GM23338 (cell line): ENCODE data around the gene DCPS. TPM values are rescaled to one million over a fixed set of nuclear protein-coding genes. Genes with fewer than 3 reads are reported as not detected.

ENCODE experiments used
- ATAC-seq: fragments of 200-7000 bp; cut with Tn5 transposase; 3 replicates; pipeline ENCODE4 v1.9.1; 2020
- DNase-seq: peaks from one replicate; pipeline ENCODE4 v3.0.0-alpha.2; 2015; ENCODE audit warnings: low spot score
- H2AFZ ChIP-seq: fragments of 200-600 bp; sonication (generic); 2 replicates; pipeline ENCODE4 v1.8.0; 2016; ENCODE audit warnings: antibody characterized with exemption, mild to moderate bottlenecking, moderate library complexity
- H3F3A ChIP-seq: fragments of 200-600 bp; sonication (generic); replicated peaks from 2 replicates; pipeline ENCODE4 v1.8.0; 2017; ENCODE audit warnings: antibody characterized with exemption, mixed run types, low read depth
- H3K27ac ChIP-seq: fragments of 200-600 bp; sonication (generic); 2 replicates; pipeline ENCODE4 v1.6.1; 2016; ENCODE audit warnings: low read depth
- H3K27me3 ChIP-seq: fragments of 200-600 bp; sonication (generic); 2 replicates; pipeline ENCODE4 v1.8.0; 2016; ENCODE audit warnings: mild to moderate bottlenecking, mixed run types, moderate library complexity; ENCODE audit not compliant: insufficient read depth
- H3K36me3 ChIP-seq: fragments of 200-600 bp; sonication (generic); 2 replicates; pipeline ENCODE4 v1.8.0; 2016; ENCODE audit warnings: mild to moderate bottlenecking; ENCODE audit not compliant: insufficient read depth
- H3K4me1 ChIP-seq: fragments of 200-600 bp; sonication (generic); 2 replicates; pipeline ENCODE4 v1.8.0; 2016; ENCODE audit warnings: mild to moderate bottlenecking, moderate library complexity; ENCODE audit not compliant: insufficient read depth
- H3K4me2 ChIP-seq: fragments of 200-600 bp; sonication (generic); 2 replicates; pipeline ENCODE4 v1.7.1; 2017; ENCODE audit warnings: mixed run types
- H3K4me3 ChIP-seq: fragments of 200-600 bp; sonication (generic); 2 replicates; pipeline ENCODE4 v1.6.1; 2016; ENCODE audit warnings: mixed run types
- H3K79me2 ChIP-seq: fragments of 200-600 bp; sonication (generic); replicated peaks from 2 replicates; pipeline ENCODE4 v1.8.0; 2017; ENCODE audit warnings: mild to moderate bottlenecking; ENCODE audit not compliant: insufficient read depth
- H3K9me2 ChIP-seq: fragments of 200-600 bp; sonication (generic); 2 replicates; pipeline ENCODE4 v1.8.0; 2017; ENCODE audit not compliant: insufficient read depth
- H4K20me1 ChIP-seq: fragments of 200-600 bp; sonication (generic); replicated peaks from 2 replicates; pipeline ENCODE4 v1.8.0; 2017; ENCODE audit warnings: mild to moderate bottlenecking; ENCODE audit not compliant: insufficient read depth
- H3K27ac Mint-ChIP-seq: 2 replicates; pipeline ENCODE4 v1.8.0; 2020; ENCODE audit warnings: inconsistent platforms, mild to moderate bottlenecking, moderate library complexity, mixed read lengths
- H3K27me3 Mint-ChIP-seq: 3 replicates; pipeline ENCODE4 v1.8.0; 2022; ENCODE audit warnings: low read depth, mild to moderate bottlenecking, moderate library complexity, mixed read lengths, inconsistent platforms; ENCODE audit not compliant: insufficient read depth, poor library complexity
- H3K36me3 Mint-ChIP-seq: 3 replicates; pipeline ENCODE4 v1.8.0; 2021; ENCODE audit warnings: low read depth, mild to moderate bottlenecking, inconsistent platforms, moderate library complexity, mixed read lengths
- H3K4me1 Mint-ChIP-seq: 3 replicates; pipeline ENCODE4 v1.8.0; 2020; ENCODE audit warnings: mild to moderate bottlenecking, inconsistent platforms, mixed read lengths
- H3K4me3 Mint-ChIP-seq: 3 replicates; pipeline ENCODE4 v1.8.0; 2021; ENCODE audit warnings: moderate library complexity, mild to moderate bottlenecking, inconsistent platforms, mixed read lengths
- H3K9me3 Mint-ChIP-seq: 3 replicates; pipeline ENCODE4 v1.8.0; 2020; ENCODE audit warnings: moderate library complexity, mild to moderate bottlenecking, inconsistent platforms, mixed read lengths
- CREB1 ChIP-seq: fragments of 250-450 bp; sonication (Bioruptor Pico); IDR thresholded peaks from 2 replicates; pipeline ENCODE4 v1.5.0; 2020; ENCODE audit warnings: low read depth, mild to moderate bottlenecking, moderate library complexity
- CTCF ChIP-seq, 2 experiments: fragments of 200-600 bp in 1 of 2; sonication (generic) in 1 of 2; conservative IDR thresholded peaks; 2 replicates each; pipeline versions ENCODE4 v1.5.1 to v1.6.1; 2016 to 2017; ENCODE audit warnings: antibody characterized with exemption in 2 of 2, low read depth in 2 of 2, mild to moderate bottlenecking in 2 of 2, moderate library complexity in 1 of 2
- ETS1 ChIP-seq: IDR thresholded peaks from 2 replicates; pipeline ENCODE4 v1.6.1; 2016; ENCODE audit warnings: antibody characterized with exemption
- EZH2 ChIP-seq: fragments of 200-600 bp; sonication (generic); IDR thresholded peaks from one replicate; pipeline ENCODE4 v1.8.0; 2017; ENCODE audit warnings: antibody characterized with exemption, mild to moderate bottlenecking, low read depth; ENCODE audit not compliant: unreplicated experiment
- EZH2phosphoT487 ChIP-seq: fragments of 200-600 bp; sonication (generic); IDR thresholded peaks from one replicate; pipeline ENCODE4 v1.8.1; 2018; ENCODE audit warnings: antibody characterized with exemption; ENCODE audit not compliant: unreplicated experiment
- JUNB ChIP-seq: IDR thresholded peaks from one replicate; pipeline ENCODE4 v1.6.1; 2016; ENCODE audit warnings: antibody characterized with exemption; ENCODE audit not compliant: unreplicated experiment
- NANOG ChIP-seq: IDR thresholded peaks from 2 replicates; pipeline ENCODE4 v1.6.1; 2016; ENCODE audit warnings: antibody characterized with exemption, borderline replicate concordance
- REST ChIP-seq: IDR thresholded peaks from one replicate; pipeline ENCODE4 v1.6.1; 2018; ENCODE audit warnings: antibody characterized with exemption; ENCODE audit not compliant: unreplicated experiment
- STAT1 ChIP-seq: IDR thresholded peaks from one replicate; pipeline ENCODE4 v1.6.1; 2016; ENCODE audit warnings: antibody characterized with exemption; ENCODE audit not compliant: unreplicated experiment
- ZNF114 ChIP-seq: fragments of 250-450 bp; sonication (Bioruptor Pico); IDR thresholded peaks from 2 replicates; pipeline ENCODE4 v1.5.0; 2020; ENCODE audit warnings: mild to moderate bottlenecking, moderate library complexity
- ZNF331 ChIP-seq: fragments of 250-450 bp; sonication (Bioruptor Pico); IDR thresholded peaks from 2 replicates; pipeline ENCODE4 v1.5.0; 2020; ENCODE audit warnings: low read depth, mild to moderate bottlenecking, moderate library complexity
- polyA plus RNA-seq: library from polyadenylated mRNA; unstranded; fragments of >200 nt; fragmentation: Nextera tagmentation; extraction: Ambion mirVana; gene quantifications from 2 replicates; pipeline ENCODE4 v1.2.1, GENCODE V29; 2016
- total RNA-seq: library from RNA; depleted of rRNA; stranded (reverse); fragments of >200 nt; shearing (Covaris generic); gene quantifications from 2 replicates; pipeline ENCODE4 v1.2.3, GENCODE V29; 2014

Gene DCPS
- total and polyA plus RNA-seq, 2 experiments from 2014 or later = 26.8 to 46.4 TPM

- peaks cover 5% of the 10 kb centered on the region for H3K4me1 ChIP-seq
- H3K27ac Mint-ChIP-seq = no peak overlapping the region
- H3K27me3 Mint-ChIP-seq = peaks cover 13% of the 10 kb centered on the region
- no peaks in the 10 kb centered on the region for H3F3A ChIP-seq
- no peak overlapping the region for H2AFZ ChIP-seq
- H3K36me3 ChIP-seq = no peaks in the 10 kb centered on the region
- no peak for TF ChIP-seq JUNB
- TF ChIP-seq EZH2phosphoT487 = no peak
- TF ChIP-seq STAT1 = no peak
- TF ChIP-seq EZH2 = no peak
- no peak overlapping the region for H3K4me2 ChIP-seq
- H3K79me2 ChIP-seq = no peaks in the 10 kb centered on the region
- no peaks in the 10 kb centered on the region for H3K9me2 ChIP-seq
- H4K20me1 ChIP-seq = no peaks in the 10 kb centered on the region; the same call in 1 of the 2 replicates
- ATAC-seq (no peak), DNase-seq (no peak)
- H3K4me1 Mint-ChIP-seq = peaks cover 27% of the 10 kb centered on the region
- no peak overlapping the region for H3K4me3 Mint-ChIP-seq
- no peaks in the 10 kb centered on the region for H3K27me3 ChIP-seq
- H3K9me3 Mint-ChIP-seq = no peaks in the 10 kb centered on the region
- no peak overlapping the region for H3K4me3 ChIP-seq
- peaks cover 25% of the 10 kb centered on the region for H3K36me3 Mint-ChIP-seq
- H3K27ac ChIP-seq = no peak overlapping the region
Measured at GRCh38 chr11:126339073-126339862, 35.4 kb downstream of the DCPS start.

GRCh38 chr11:126339863-126340434 is 36.1 kb downstream of the DCPS start:
- no peak for ATAC-seq
- peaks cover 11% of the 10 kb centered on the region for H3K27me3 Mint-ChIP-seq
- no peak for TF ChIP-seq ETS1
- no peak for TF ChIP-seq REST
- no peak for TF ChIP-seq CREB1 (CRISPR knock-in tag)
- no peak for TF ChIP-seq EZH2phosphoT487
- no peak for TF ChIP-seq ZNF331 (CRISPR knock-in tag)
- TF ChIP-seq EZH2 = no peak
- TF ChIP-seq NANOG = no peak
- no peak for TF ChIP-seq JUNB
- TF ChIP-seq STAT1 = no peak
- TF ChIP-seq CTCF (conservative IDR thresholded peaks at IDR 0.05; ENCODE audit: low read depth in 2 of 2) = no peak
- no peak for TF ChIP-seq ZNF114 (CRISPR knock-in tag)

More at GRCh38 chr11:126339863-126340434, 36.1 kb downstream of the DCPS start:
- Mint-ChIP-seq H3K27ac (no peak overlapping the region), H3K36me3 (peaks cover 27% of the 10 kb centered on the region), H3K9me3 (no peaks in the 10 kb centered on the region), H3K4me1 (peaks cover 32% of the 10 kb centered on the region), H3K4me3 (no peak overlapping the region)
- Histone ChIP-seq H3K4me2 (no peak overlapping the region), H2AFZ (no peak overlapping the region), H3K9me2 (no peaks in the 10 kb centered on the region), H3K79me2 (no peaks in the 10 kb centered on the region), H3K27me3 (no peaks in the 10 kb centered on the region), H3K4me1 (peaks cover 5% of the 10 kb centered on the region), H3K4me3 (no peak overlapping the region), H3F3A (no peaks in the 10 kb centered on the region), H3K27ac (no peak overlapping the region), H4K20me1 (no peaks in the 10 kb centered on the region; the same call in 1 of the 2 replicates), H3K36me3 (no peaks in the 10 kb centered on the region)
- no peak for DNase-seq
